ENCODE data around the gene LY9. TPM values are rescaled to one million over a fixed set of nuclear protein-coding genes. Genes with fewer than 3 reads are reported as not detected.

Gene LY9
- total and polyA plus RNA-seq, 10 donors, result 30.7 to 151 (median 37.8) TPM

- Histone ChIP-seq H3K36me3 (peaks cover 0 to 25% (median under 1%) of the 10 kb centered on the region in 6 donors), H3K9me3 (no peaks in the 10 kb centered on the region), H3K27me3 (replicated peaks in 1 of 7) (no peaks in the 10 kb centered on the region), H3K4me1 (peaks cover 24 to 57% (median 35%) of the 10 kb centered on the region in 6 donors), H3K4me3 (no peak overlapping the region), H3K27ac (no peak overlapping the region)
- no peak for TF ChIP-seq POLR2AphosphoS5 (IDR thresholded peaks at IDR 0.05)
- TF ChIP-seq POLR2A (IDR thresholded peaks at IDR 0.05), result no peak
- TF ChIP-seq CTCF (IDR thresholded peaks at IDR 0.05 in 8 of 11, conservative IDR thresholded peaks at IDR 0.05 in 3 of 11), result peak in 10 of 11 experiments; percentile 25 to 76 (median 55)
- WGBS, 5 donors, result 85 to 94% (median 87%) methylated on average over 3 of the region's 3 CpGs
- intact Hi-C loops (cut with DNase I; ENCODE audit: low total_unique reads), result loop anchor here (5.0 kb wide), 1 partner anchor 117 kb away; the partner anchor contains the start of gene ITLN2
- DNase-seq, result no peak
Measured at GRCh38 chr1:160834945-160835565, 39.1 kb downstream of the LY9 start.

DNA sequence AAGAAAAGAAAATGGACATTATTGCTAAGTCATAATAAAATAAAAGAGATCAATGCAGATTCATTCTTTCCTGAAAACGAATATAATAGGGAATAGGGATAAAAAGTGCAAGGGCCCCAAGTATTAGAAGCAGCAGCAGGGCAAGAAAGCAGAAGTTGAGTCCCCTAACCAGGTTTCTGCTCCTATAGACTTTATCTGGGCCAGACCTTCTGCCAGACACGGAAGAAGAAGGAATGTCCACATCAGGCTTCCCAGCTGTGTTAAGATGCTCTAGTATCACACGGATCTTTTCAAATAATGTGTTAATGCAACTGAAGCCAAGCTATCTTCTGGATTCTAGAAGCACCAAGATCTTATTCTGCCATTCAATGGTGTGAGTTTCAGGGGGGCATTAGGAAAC, 39.8 kb downstream of the LY9 start:
- Histone ChIP-seq H3K27me3 (replicated peaks in 1 of 7) (no peaks in the 10 kb centered on the region), H3K4me1 (peaks cover 24 to 57% (median 35%) of the 10 kb centered on the region in 6 donors), H3K36me3 (peaks cover 0 to 20% (median 0%) of the 10 kb centered on the region in 6 donors), H3K4me3 (no peak overlapping the region), H3K27ac (peak overlapping the region in 4 of 8 donors; percentile 80 to 89 (median 84)), H3K9me3 (no peaks in the 10 kb centered on the region)
- WGBS, 5 donors, result 48 to 52% (median 50%) methylated on average over 3 of the region's 3 CpGs
- intact Hi-C loops (cut with DNase I; ENCODE audit: low total_unique reads), result no loop called here
- TF ChIP-seq POLR2A (IDR thresholded peaks at IDR 0.05) (no peak), POLR2AphosphoS5 (IDR thresholded peaks at IDR 0.05) (no peak), CTCF (IDR thresholded peaks at IDR 0.05 in 8 of 11, conservative IDR thresholded peaks at IDR 0.05 in 3 of 11) (no peak)
- no peak for DNase-seq

- TF ChIP-seq POLR2A (IDR thresholded peaks at IDR 0.05) (no peak), POLR2AphosphoS5 (IDR thresholded peaks at IDR 0.05) (no peak), CTCF (IDR thresholded peaks at IDR 0.05 in 8 of 11, conservative IDR thresholded peaks at IDR 0.05 in 3 of 11) (no peak)
- H3K36me3 ChIP-seq, result peaks cover 0 to 19% (median 0%) of the 10 kb centered on the region in 6 donors
- intact Hi-C loops (cut with DNase I; ENCODE audit: low total_unique reads), result no loop called here
- no peak overlapping the region for H3K4me3 ChIP-seq
- H3K27ac ChIP-seq, result peak overlapping the region; percentile 38 to 89 (median 66)
- no peak for DNase-seq
- H3K9me3 ChIP-seq, result no peaks in the 10 kb centered on the region
- H3K4me1 ChIP-seq, result peaks cover 24 to 57% (median 35%) of the 10 kb centered on the region in 6 donors
- H3K27me3 ChIP-seq (replicated peaks in 1 of 7), result no peaks in the 10 kb centered on the region
- WGBS, 5 donors, result 10 to 27% (median 16%) methylated on average over 3 of the region's 3 CpGs
Measured at GRCh38 chr1:160836561-160836960, 40.6 kb downstream of the LY9 start.

GRCh38 chr1:160836981-160837557, 41.1 kb downstream of the LY9 start:
- Histone ChIP-seq H3K36me3 (peaks cover 0 to 16% (median 0%) of the 10 kb centered on the region in 6 donors), H3K27me3 (replicated peaks in 1 of 7) (no peaks in the 10 kb centered on the region), H3K27ac (peak overlapping the region; percentile 38 to 89 (median 66)), H3K4me3 (no peak overlapping the region), H3K9me3 (no peaks in the 10 kb centered on the region), H3K4me1 (peaks cover 24 to 59% (median 35%) of the 10 kb centered on the region in 6 donors)
- DNase-seq, result no peak
- TF ChIP-seq POLR2AphosphoS5 (IDR thresholded peaks at IDR 0.05) (no peak), CTCF (IDR thresholded peaks at IDR 0.05 in 8 of 11, conservative IDR thresholded peaks at IDR 0.05 in 3 of 11) (no peak), POLR2A (IDR thresholded peaks at IDR 0.05) (no peak)
- intact Hi-C loops (cut with DNase I; ENCODE audit: low total_unique reads), result no loop called here
- 36 to 50% (median 47%) methylated on average over 4 of the region's 4 CpGs for WGBS, 5 donors

Data from spleen (tissue), 11 donors.